HL-60 (cell line): Measurements from ENCODE around the gene LYPD3.

ENCODE experiments used
- DNase-seq, 2 experiments: peaks; one replicate each; pipeline ENCODE4 v3.0.0-alpha.2; 2010 to 2020; ENCODE audit warnings: low read depth in 1 of 2, low spot score in 1 of 2
- H3K27ac ChIP-seq: fragments of 250-450 bp; sonication (Bioruptor Pico); replicated peaks from 2 replicates; pipeline ENCODE4 v1.5.1; 2020; ENCODE audit warnings: mild to moderate bottlenecking, moderate library complexity
- H3K27me3 ChIP-seq: fragments of 250-450 bp; sonication (Bioruptor Pico); 2 replicates; pipeline ENCODE4 v1.5.1; 2021; ENCODE audit warnings: mild to moderate bottlenecking, moderate library complexity; ENCODE audit not compliant: insufficient read depth, poor library complexity, severe bottlenecking
- H3K4me3 ChIP-seq: replicated peaks from 2 replicates; pipeline ENCODE4 v1.5.1; 2011; ENCODE audit warnings: mild to moderate bottlenecking, control low read depth, low read length; ENCODE audit not compliant: insufficient read depth
- GABPA ChIP-seq: IDR thresholded peaks from 2 replicates; pipeline ENCODE4 v1.6.1; 2012; ENCODE audit warnings: low read depth
- POLR2AphosphoS5 ChIP-seq: IDR thresholded peaks from 2 replicates; pipeline ENCODE4 v1.6.1; 2012; ENCODE audit warnings: low read depth
- SPI1 ChIP-seq: IDR thresholded peaks from 2 replicates; pipeline ENCODE4 v1.6.1; 2012; ENCODE audit warnings: low read depth, mild to moderate bottlenecking, borderline replicate concordance
- TF ChIP-seq, protein P1 (sequence below): IDR thresholded peaks from one replicate; pipeline ENCODE4 v1.5.1; 2011; ENCODE audit warnings: low read length, control low read depth, inconsistent platforms; ENCODE audit not compliant: insufficient read depth
- TF ChIP-seq, protein P2 (sequence below): IDR thresholded peaks from 2 replicates; pipeline ENCODE4 v1.6.1; 2012; ENCODE audit warnings: low read depth; ENCODE audit not compliant: insufficient replicate concordance

Gene LYPD3

DNA sequence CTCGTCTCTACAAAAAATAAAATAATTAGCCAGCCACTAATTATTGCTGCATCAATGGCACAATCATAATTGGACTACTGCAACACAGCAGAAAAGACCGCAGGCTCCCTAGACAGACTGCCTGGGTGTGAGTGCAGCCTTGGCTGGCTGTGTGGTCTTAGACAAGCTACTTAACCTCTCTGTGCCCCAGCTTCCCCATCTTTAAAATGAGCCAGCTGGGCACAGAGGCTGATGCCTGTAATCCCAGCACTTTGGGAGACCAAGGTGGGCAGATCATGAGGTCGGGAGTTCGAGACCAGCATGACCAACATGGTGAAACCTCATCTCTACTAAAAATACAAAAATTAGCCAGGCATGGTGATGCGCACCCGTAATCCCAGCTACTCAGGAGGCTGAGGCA lies 31.7 kb downstream of the LYPD3 start:
- Histone ChIP-seq H3K27ac (no peak overlapping the region), H3K4me3 (no peak overlapping the region), H3K27me3 (no peaks in the 10 kb centered on the region)
- TF ChIP-seq GABPA (no peak), SPI1 (no peak), POLR2AphosphoS5 (no peak)
- TF ChIP-seq, protein P1, sequence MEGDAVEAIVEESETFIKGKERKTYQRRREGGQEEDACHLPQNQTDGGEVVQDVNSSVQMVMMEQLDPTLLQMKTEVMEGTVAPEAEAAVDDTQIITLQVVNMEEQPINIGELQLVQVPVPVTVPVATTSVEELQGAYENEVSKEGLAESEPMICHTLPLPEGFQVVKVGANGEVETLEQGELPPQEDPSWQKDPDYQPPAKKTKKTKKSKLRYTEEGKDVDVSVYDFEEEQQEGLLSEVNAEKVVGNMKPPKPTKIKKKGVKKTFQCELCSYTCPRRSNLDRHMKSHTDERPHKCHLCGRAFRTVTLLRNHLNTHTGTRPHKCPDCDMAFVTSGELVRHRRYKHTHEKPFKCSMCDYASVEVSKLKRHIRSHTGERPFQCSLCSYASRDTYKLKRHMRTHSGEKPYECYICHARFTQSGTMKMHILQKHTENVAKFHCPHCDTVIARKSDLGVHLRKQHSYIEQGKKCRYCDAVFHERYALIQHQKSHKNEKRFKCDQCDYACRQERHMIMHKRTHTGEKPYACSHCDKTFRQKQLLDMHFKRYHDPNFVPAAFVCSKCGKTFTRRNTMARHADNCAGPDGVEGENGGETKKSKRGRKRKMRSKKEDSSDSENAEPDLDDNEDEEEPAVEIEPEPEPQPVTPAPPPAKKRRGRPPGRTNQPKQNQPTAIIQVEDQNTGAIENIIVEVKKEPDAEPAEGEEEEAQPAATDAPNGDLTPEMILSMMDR, result no peak
- TF ChIP-seq, protein P2, sequence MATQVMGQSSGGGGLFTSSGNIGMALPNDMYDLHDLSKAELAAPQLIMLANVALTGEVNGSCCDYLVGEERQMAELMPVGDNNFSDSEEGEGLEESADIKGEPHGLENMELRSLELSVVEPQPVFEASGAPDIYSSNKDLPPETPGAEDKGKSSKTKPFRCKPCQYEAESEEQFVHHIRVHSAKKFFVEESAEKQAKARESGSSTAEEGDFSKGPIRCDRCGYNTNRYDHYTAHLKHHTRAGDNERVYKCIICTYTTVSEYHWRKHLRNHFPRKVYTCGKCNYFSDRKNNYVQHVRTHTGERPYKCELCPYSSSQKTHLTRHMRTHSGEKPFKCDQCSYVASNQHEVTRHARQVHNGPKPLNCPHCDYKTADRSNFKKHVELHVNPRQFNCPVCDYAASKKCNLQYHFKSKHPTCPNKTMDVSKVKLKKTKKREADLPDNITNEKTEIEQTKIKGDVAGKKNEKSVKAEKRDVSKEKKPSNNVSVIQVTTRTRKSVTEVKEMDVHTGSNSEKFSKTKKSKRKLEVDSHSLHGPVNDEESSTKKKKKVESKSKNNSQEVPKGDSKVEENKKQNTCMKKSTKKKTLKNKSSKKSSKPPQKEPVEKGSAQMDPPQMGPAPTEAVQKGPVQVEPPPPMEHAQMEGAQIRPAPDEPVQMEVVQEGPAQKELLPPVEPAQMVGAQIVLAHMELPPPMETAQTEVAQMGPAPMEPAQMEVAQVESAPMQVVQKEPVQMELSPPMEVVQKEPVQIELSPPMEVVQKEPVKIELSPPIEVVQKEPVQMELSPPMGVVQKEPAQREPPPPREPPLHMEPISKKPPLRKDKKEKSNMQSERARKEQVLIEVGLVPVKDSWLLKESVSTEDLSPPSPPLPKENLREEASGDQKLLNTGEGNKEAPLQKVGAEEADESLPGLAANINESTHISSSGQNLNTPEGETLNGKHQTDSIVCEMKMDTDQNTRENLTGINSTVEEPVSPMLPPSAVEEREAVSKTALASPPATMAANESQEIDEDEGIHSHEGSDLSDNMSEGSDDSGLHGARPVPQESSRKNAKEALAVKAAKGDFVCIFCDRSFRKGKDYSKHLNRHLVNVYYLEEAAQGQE, result no peak
- DNase-seq, result no peak

DNA sequence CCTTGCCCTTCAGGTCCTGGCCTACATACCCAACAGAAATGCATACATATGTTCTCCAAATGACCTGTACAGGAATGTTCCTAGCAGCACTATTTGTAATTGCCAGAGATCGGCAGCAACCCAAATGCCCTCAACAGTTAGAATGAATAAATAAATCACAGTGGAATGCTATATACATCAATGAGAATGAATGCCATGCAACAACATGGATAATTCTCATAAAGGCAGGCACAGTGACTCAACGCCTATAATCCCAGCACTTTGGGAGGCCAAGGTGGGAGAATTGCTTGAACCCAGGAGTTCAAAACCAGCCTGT lies 32.1 kb downstream of the LYPD3 start:
- H3K27me3 ChIP-seq, result no peaks in the 10 kb centered on the region
- TF ChIP-seq, protein P1, result no peak
- TF ChIP-seq, protein P2, result no peak
- no peak for TF ChIP-seq GABPA
- TF ChIP-seq SPI1, result no peak
- no peak for TF ChIP-seq POLR2AphosphoS5
- no peak overlapping the region for H3K4me3 ChIP-seq
- no peak for DNase-seq
- H3K27ac ChIP-seq, result no peak overlapping the region

DNA sequence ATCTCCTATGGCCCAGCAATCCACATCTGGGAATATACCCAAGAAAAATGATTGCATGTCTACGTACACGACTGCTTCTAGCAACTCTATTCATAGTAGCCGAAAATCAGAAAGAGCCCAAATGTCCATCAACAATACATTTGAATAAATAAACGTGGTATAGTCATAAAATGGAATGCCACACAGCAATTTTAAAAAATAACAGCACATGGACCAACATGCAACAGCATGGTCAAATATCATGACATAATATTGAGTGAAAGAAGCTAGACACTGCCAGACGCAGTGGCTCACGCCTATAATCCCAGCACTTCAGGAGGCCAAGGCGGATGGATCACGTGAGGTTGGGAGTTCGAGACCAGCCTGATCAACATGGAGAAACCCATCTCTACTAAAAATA lies 34.4 kb downstream of the LYPD3 start:
- DNase-seq, result no peak
- no peak for TF ChIP-seq SPI1
- no peak for TF ChIP-seq GABPA
- TF ChIP-seq, protein P1, result no peak
- TF ChIP-seq, protein P2, result no peak
- TF ChIP-seq POLR2AphosphoS5, result no peak
- Histone ChIP-seq H3K27me3 (no peaks in the 10 kb centered on the region), H3K27ac (no peak overlapping the region), H3K4me3 (no peak overlapping the region)
